B cell (primary cell): ENCODE results near the gene RNF44. TPM values are rescaled to one million over a fixed set of nuclear protein-coding genes. Genes with fewer than 3 reads are reported as not detected.

ENCODE experiments used
- ATAC-seq: fragments of 200-7000 bp; cut with Tn5 transposase; one replicate; pipeline ENCODE4 v1.10.0; 2021; ENCODE audit warnings: low read depth, mild to moderate bottlenecking, moderate number of reproducible peaks, moderate library complexity
- CTCF ChIA-PET: fragments of 350-600 bp; sonication (Branson Sonifier 250); formaldehyde crosslinking; loops from one replicate; lab custom pipeline; 2021; ENCODE audit warnings: antibody characterized with exemption, inconsistent platforms; lab: Charles Lee
- POLR2A ChIA-PET: fragments of 350-600 bp; sonication (Branson Sonifier 250); formaldehyde crosslinking; loops from one replicate; lab custom pipeline; 2021; ENCODE audit warnings: antibody characterized with exemption; lab: Charles Lee
- DNase-seq: peaks from one replicate; pipeline ENCODE4 v3.0.0; 2013
- H2AFZ ChIP-seq: 2 replicates; pipeline ENCODE4 v1.6.1; 2012; ENCODE audit warnings: mild to moderate bottlenecking, low read depth, low read length; ENCODE audit not compliant: insufficient read depth, poor library complexity, severe bottlenecking
- H3K27ac ChIP-seq, 2 donors: 1 replicate in 1 of 2; 2 replicates in 1 of 2; pipeline ENCODE4 v1.5.1; 2012 to 2013; ENCODE audit warnings: low read length in 2 of 2, mild to moderate bottlenecking in 2 of 2, moderate library complexity in 1 of 2
- H3K27me3 ChIP-seq, 4 experiments: fragments of 200-600 bp in 1 of 4; sonication (generic) in 1 of 4; replicated peaks in 1 of 4; 1 replicate in 2 of 4; 2 replicates in 2 of 4; pipeline versions ENCODE4 v1.6.1 to v1.7.0; 2013 to 2016; ENCODE audit warnings: low read length in 3 of 4, mild to moderate bottlenecking in 2 of 4, mixed read lengths in 1 of 4, moderate library complexity in 1 of 4; ENCODE audit not compliant: insufficient read depth in 4 of 4, control insufficient read depth in 3 of 4; ENCODE audit errors: control extremely low read depth in 1 of 4
- H3K36me3 ChIP-seq, 2 experiments: replicated peaks in 1 of 2; 1 replicate in 1 of 2; 2 replicates in 1 of 2; pipeline versions ENCODE4 v1.6.1 to v1.7.1; 2013; ENCODE audit warnings: low read length in 1 of 2; ENCODE audit not compliant: insufficient read depth in 2 of 2, control insufficient read depth in 1 of 2; ENCODE audit errors: control extremely low read depth in 1 of 2, extremely low read depth in 1 of 2
- H3K4me1 ChIP-seq, 2 donors: fragments of 200-600 bp in 1 of 2; sonication (generic) in 1 of 2; 1 replicate in 1 of 2; 2 replicates in 1 of 2; pipeline versions ENCODE4 v1.5.1 to v1.6.1; 2013 to 2017; ENCODE audit warnings: low read length in 2 of 2; ENCODE audit not compliant: control insufficient read depth in 2 of 2, insufficient read depth in 2 of 2
- H3K4me2 ChIP-seq: replicated peaks from 2 replicates; pipeline ENCODE3; 2012; ENCODE audit warnings: mild to moderate bottlenecking, low read depth, low read length; ENCODE audit not compliant: poor library complexity, severe bottlenecking
- H3K4me3 ChIP-seq, 5 experiments: fragments of 200-600 bp in 1 of 5; sonication (generic) in 1 of 5; 1 replicate in 3 of 5; 2 replicates in 2 of 5; pipeline versions ENCODE4 v1.5.1 to v1.7.0; 2011 to 2016; ENCODE audit warnings: low read length in 4 of 5, mild to moderate bottlenecking in 4 of 5, low read depth in 2 of 5, control low read depth in 1 of 5, moderate library complexity in 1 of 5; ENCODE audit not compliant: insufficient read depth in 1 of 5; ENCODE audit errors: control extremely low read depth in 1 of 5, extremely low read depth in 1 of 5
- H3K79me2 ChIP-seq: fragments of 200-600 bp; sonication (generic); one replicate; pipeline ENCODE4 v1.6.0; 2016; ENCODE audit warnings: low read length; ENCODE audit not compliant: control insufficient read depth, insufficient read depth
- H3K9ac ChIP-seq: fragments of 200-600 bp; sonication (generic); 2 replicates; pipeline ENCODE4 v1.6.1; 2017; ENCODE audit warnings: mild to moderate bottlenecking, low read length, moderate library complexity
- H3K9me3 ChIP-seq, 3 donors: one replicate each; pipeline versions ENCODE4 v1.6.1 to v1.7.1; 2013; ENCODE audit warnings: low read length in 2 of 3; ENCODE audit not compliant: control insufficient read depth in 2 of 3, insufficient read depth in 1 of 3; ENCODE audit errors: control extremely low read depth in 1 of 3
- H4K20me1 ChIP-seq: 2 replicates; pipeline ENCODE4 v1.6.0; 2012; ENCODE audit warnings: mild to moderate bottlenecking, low read length; ENCODE audit not compliant: insufficient read depth, control insufficient read depth, poor library complexity, severe bottlenecking
- H3K27ac Mint-ChIP-seq: one replicate; pipeline ENCODE4 v1.8.0; 2021; ENCODE audit warnings: mixed read lengths
- H3K27me3 Mint-ChIP-seq: one replicate; pipeline ENCODE4 v1.8.0; 2021; ENCODE audit warnings: mixed read lengths
- H3K4me1 Mint-ChIP-seq: one replicate; pipeline ENCODE4 v1.8.0; 2021; ENCODE audit warnings: mixed read lengths
- H3K4me3 Mint-ChIP-seq: one replicate; pipeline ENCODE4 v1.8.0; 2021; ENCODE audit warnings: mixed read lengths
- H3K9me3 Mint-ChIP-seq: one replicate; pipeline ENCODE4 v1.8.0; 2022; ENCODE audit warnings: mixed read lengths; ENCODE audit not compliant: insufficient read depth
- CTCF ChIP-seq: fragments of 200-600 bp; IDR thresholded peaks from one replicate; pipeline ENCODE4 v1.8.0; 2022; ENCODE audit warnings: antibody characterized with exemption, mild to moderate bottlenecking
- EZH2 ChIP-seq: IDR thresholded peaks from 2 replicates; pipeline ENCODE4 v1.6.1; 2012; ENCODE audit warnings: borderline replicate concordance, low read depth, mild to moderate bottlenecking, moderate library complexity, low read length; ENCODE audit not compliant: insufficient read depth, poor library complexity, severe bottlenecking
- WGBS: methylation state at CpG from one replicate; pipeline ENCODE4 v1.1.5; 2013; ENCODE audit warnings: missing lambda C conversion rate; ENCODE audit not compliant: insufficient coverage; 5-methylcytosine and 5-hydroxymethylcytosine counted together
- intact Hi-C: fragments of 100-400 bp; cut with micrococcal nuclease; formaldehyde crosslinking; loops from one replicate; pipeline ENCODE4 v1.10.0; 2022
- polyA plus RNA-seq: library from polyadenylated mRNA; depleted of rRNA; stranded (reverse); fragments of >200 nt; gene quantifications from 2 replicates; pipeline ENCODE4 v1.2.3, GENCODE V29; 2012
- total RNA-seq, 2 donors: library from RNA; stranded (reverse); fragments of 120-200 nt in 1 of 2; gene quantifications; 1 replicate in 1 of 2; 2 replicates in 1 of 2; pipeline versions ENCODE4 v1.2.3 to v1.2.4, GENCODE V29; 2013 to 2022

RNF44 gene
- total and polyA plus RNA-seq, 2 donors (not counting 1 experiment from before 2014, with no cell fraction given), result 220 to 262 TPM

GRCh38 chr5:176548967-176549444 lies 11.8 kb upstream of the RNF44 start, which contains the start of gene CDHR2:
Gene CDHR2 (plus strand): TSS chr5:176549342. CDS start chr5:176565353, 16,011 bp downstream.
- no peak within 1 kb of the TSS for H3K27ac Mint-ChIP-seq
- no peaks in the 10 kb centered on the region for H3K9me3 Mint-ChIP-seq
- 87% methylated on average over 14 of the region's 18 CpGs for WGBS
- H3K9ac ChIP-seq, result no peak within 1 kb of the TSS
- CTCF ChIA-PET, result no interaction called here
- peak within 1 kb of the TSS; percentile 45 for H3K4me3 Mint-ChIP-seq
- peak within 1 kb of the TSS; percentile 67 for H3K4me2 ChIP-seq
- POLR2A ChIA-PET, result interaction anchor here (0.6 kb wide), 1 partner anchor 12 kb away, joined by 3 read pairs; the partner anchor contains the start of gene RNF44
- no peak for ATAC-seq
- H3K27me3 ChIP-seq, result peaks cover 0 to 14% (median 0%) of the 10 kb centered on the region in 4 experiments
- no peak for DNase-seq
- H3K4me3 ChIP-seq, result no peak within 1 kb of the TSS
- TF ChIP-seq EZH2 (no peak), CTCF (no peak)
- peaks cover 23% of the 10 kb centered on the region for H3K4me1 Mint-ChIP-seq
- peaks cover 0 to 3% (median 0%) of the 10 kb centered on the region in 3 donors for H3K9me3 ChIP-seq
- peaks cover 20 to 23% of the 10 kb centered on the region in 2 donors for H3K4me1 ChIP-seq
- peaks cover 26% of the 10 kb centered on the region for H3K79me2 ChIP-seq
- peaks cover 7% of the 10 kb centered on the region for H3K27me3 Mint-ChIP-seq
- no peak within 1 kb of the TSS for H2AFZ ChIP-seq
- peaks cover 13% of the 10 kb centered on the region for H4K20me1 ChIP-seq
- intact Hi-C loops, result no loop called here
- no peak within 1 kb of the TSS for H3K27ac ChIP-seq
- no peaks in the 10 kb centered on the region for H3K36me3 ChIP-seq

GRCh38 chr5:176547802-176548201 lies 10.6 kb upstream of the RNF44 start:
- no peak overlapping the region for H3K27ac ChIP-seq
- H3K4me2 ChIP-seq, result no peak overlapping the region
- H3K36me3 ChIP-seq, result no peaks in the 10 kb centered on the region
- 83% methylated on average over 4 of the region's 8 CpGs for WGBS
- H2AFZ ChIP-seq, result no peak overlapping the region
- H3K9ac ChIP-seq, result no peak overlapping the region
- Mint-ChIP-seq H3K27me3 (peaks cover 4% of the 10 kb centered on the region), H3K4me1 (peaks cover 26% of the 10 kb centered on the region), H3K9me3 (no peaks in the 10 kb centered on the region), H3K27ac (no peak overlapping the region), H3K4me3 (no peak overlapping the region)
- ChIA-PET POLR2A (no interaction called here), CTCF (interaction anchor here (1.1 to 1.4 kb wide), 3 partner anchors 10 to 130 kb away, joined by 3 to 6 read pairs (median 5); partner anchors contain the start of gene RNF44)
- TF ChIP-seq EZH2, result no peak
- no peak for TF ChIP-seq CTCF
- H3K27me3 ChIP-seq, result peaks cover 0 to 8% (median 0%) of the 10 kb centered on the region in 4 experiments
- ATAC-seq, result no peak
- intact Hi-C loops, result no loop called here
- H3K4me3 ChIP-seq, result no peak overlapping the region
- H4K20me1 ChIP-seq, result peaks cover 13% of the 10 kb centered on the region
- H3K4me1 ChIP-seq, result peaks cover 23 to 25% of the 10 kb centered on the region in 2 donors
- DNase-seq, result no peak
- peaks cover 26% of the 10 kb centered on the region for H3K79me2 ChIP-seq
- H3K9me3 ChIP-seq, result peaks cover 0 to 3% (median 0%) of the 10 kb centered on the region in 3 donors
